HEK293 (cell line): ENCODE measurements around the gene TAS2R31.

Source experiments
- CTCF ChIA-PET: fragments of 350-600 bp; formaldehyde crosslinking; extraction: SDS; loops from one replicate; lab custom pipeline; 2021; ENCODE audit warnings: antibody characterized with exemption; lab: Yijun Ruan, JAX
- POLR2A ChIA-PET: fragments of 300-600 bp; formaldehyde crosslinking; extraction: SDS; loops from one replicate; lab custom pipeline; 2020; ENCODE audit warnings: antibody characterized with exemption, inconsistent platforms; lab: Yijun Ruan, JAX
- H3K27ac ChIP-seq: fragments of 200-500 bp; sonication (Bioruptor generic); 2 replicates; pipeline ENCODE4 v1.5.1; 2014; ENCODE audit warnings: low read depth, low read length, control low read depth, inconsistent platforms; ENCODE audit errors: extremely low read depth
- H3K36me3 ChIP-seq, 2 experiments: fragments of 200-500 bp in 1 of 2; sonication (Bioruptor generic) in 1 of 2; 1 replicate in 1 of 2; 2 replicates in 1 of 2; pipeline ENCODE4 v1.5.1; 2014 to 2017; ENCODE audit warnings: inconsistent platforms in 2 of 2, low read length in 2 of 2; ENCODE audit not compliant: control insufficient read depth in 2 of 2, insufficient read depth in 1 of 2
- H3K4me1 ChIP-seq: fragments of 200-500 bp; sonication (Bioruptor generic); 2 replicates; pipeline ENCODE4 v1.5.1; 2014; ENCODE audit warnings: mild to moderate bottlenecking, low read length, inconsistent platforms; ENCODE audit not compliant: control insufficient read depth, insufficient read depth
- H3K4me3 ChIP-seq: 2 replicates; pipeline ENCODE4 v1.5.1; 2011; ENCODE audit warnings: low read depth, mild to moderate bottlenecking, control low read depth, low read length, moderate library complexity
- H3K9me3 ChIP-seq: fragments of 200-500 bp; sonication (Bioruptor generic); 2 replicates; pipeline ENCODE4 v1.5.1; 2014; ENCODE audit warnings: low read depth, low read length, inconsistent platforms; ENCODE audit not compliant: control insufficient read depth, insufficient read depth
- REPIN1 ChIP-seq: fragments of 450-650 bp; formaldehyde crosslinking; IDR thresholded peaks from 2 replicates; pipeline ENCODE4 v1.5.1; 2017; ENCODE audit warnings: missing biosample characterization, missing genetic modification characterization, low read depth
- SCRT2 ChIP-seq: fragments of 450-650 bp; formaldehyde crosslinking; IDR thresholded peaks from 2 replicates; pipeline ENCODE4 v1.5.1; 2016; ENCODE audit warnings: missing biosample characterization, missing genetic modification characterization
- SP3 ChIP-seq: fragments of 450-650 bp; formaldehyde crosslinking; IDR thresholded peaks from 2 replicates; pipeline ENCODE4 v1.5.1; 2016; ENCODE audit warnings: missing biosample characterization, missing genetic modification characterization
- TRIM28 ChIP-seq: IDR thresholded peaks from 2 replicates; pipeline ENCODE4 v1.6.1; 2011; ENCODE audit warnings: low read length, control low read depth, borderline replicate concordance
- ZFHX2 ChIP-seq: fragments of 450-650 bp; formaldehyde crosslinking; conservative IDR thresholded peaks from 2 replicates; pipeline ENCODE4 v1.5.1; 2016; ENCODE audit warnings: missing biosample characterization, missing genetic modification characterization
- ZNF398 ChIP-seq: fragments of 450-650 bp; formaldehyde crosslinking; IDR thresholded peaks from 2 replicates; pipeline ENCODE4 v1.5.1; 2017; ENCODE audit warnings: missing biosample characterization, missing genetic modification characterization
- ZNF449 ChIP-seq: fragments of 450-650 bp; formaldehyde crosslinking; IDR thresholded peaks from 2 replicates; pipeline ENCODE4 v1.5.1; 2017; ENCODE audit warnings: missing biosample characterization, mild to moderate bottlenecking, missing genetic modification characterization, moderate library complexity
- ZNF518A ChIP-seq: fragments of 450-650 bp; formaldehyde crosslinking; conservative IDR thresholded peaks from 2 replicates; pipeline ENCODE4 v1.5.1; 2016; ENCODE audit warnings: low read depth, missing biosample characterization, missing genetic modification characterization
- ZNF571 ChIP-seq: fragments of 450-650 bp; formaldehyde crosslinking; IDR thresholded peaks from 2 replicates; pipeline ENCODE4 v1.5.0; 2017; ENCODE audit warnings: missing biosample characterization, missing genetic modification characterization
- ZNF660 ChIP-seq: fragments of 450-650 bp; IDR thresholded peaks from 2 replicates; pipeline ENCODE4 v1.5.1; 2018; ENCODE audit warnings: missing biosample characterization, mild to moderate bottlenecking, missing genetic modification characterization
- ZNF776 ChIP-seq: fragments of 450-650 bp; formaldehyde crosslinking; IDR thresholded peaks from 2 replicates; pipeline ENCODE4 v1.5.0; 2017; ENCODE audit warnings: missing biosample characterization, missing genetic modification characterization, borderline replicate concordance
- ZNF843 ChIP-seq: fragments of 450-650 bp; formaldehyde crosslinking; IDR thresholded peaks from 2 replicates; pipeline ENCODE4 v1.5.1; 2016; ENCODE audit warnings: missing biosample characterization, missing genetic modification characterization
- TF ChIP-seq, protein P1 (sequence below): fragments of 450-650 bp; formaldehyde crosslinking; IDR thresholded peaks from 2 replicates; pipeline ENCODE4 v1.5.1; 2016; ENCODE audit warnings: missing biosample characterization, missing genetic modification characterization

TAS2R31 gene

GRCh38 chr12:11022520-11022919, 8.7 kb downstream of the TAS2R31 start, which contains the start of gene TAS2R19 (continued):
- TF ChIP-seq ZNF398 (tag by site-specific recombination) (no peak), TRIM28 (no peak), ZNF449 (tag by site-specific recombination) (no peak), SCRT2 (tag by site-specific recombination) (no peak), REPIN1 (tag by site-specific recombination) (no peak), ZNF660 (tag by site-specific recombination) (no peak)
- TF ChIP-seq, all 188 proteins: peak for 0

- Histone ChIP-seq H3K27ac (no peak overlapping the region), H3K4me3 (no peak overlapping the region), H3K36me3 (no peaks in the 10 kb centered on the region), H3K9me3 (no peaks in the 10 kb centered on the region), H3K4me1 (no peaks in the 10 kb centered on the region)
- TF ChIP-seq ZFHX2: no peak
- TF ChIP-seq ZNF776: no peak
- no peak for TF ChIP-seq ZNF571 (tag by site-specific recombination)
- no peak for TF ChIP-seq ZNF518A
- TF ChIP-seq ZNF843 (tag by site-specific recombination): no peak
- TF ChIP-seq ZNF398 (tag by site-specific recombination): no peak
- TF ChIP-seq SP3 (tag by site-specific recombination): no peak
- TF ChIP-seq, protein P1, sequence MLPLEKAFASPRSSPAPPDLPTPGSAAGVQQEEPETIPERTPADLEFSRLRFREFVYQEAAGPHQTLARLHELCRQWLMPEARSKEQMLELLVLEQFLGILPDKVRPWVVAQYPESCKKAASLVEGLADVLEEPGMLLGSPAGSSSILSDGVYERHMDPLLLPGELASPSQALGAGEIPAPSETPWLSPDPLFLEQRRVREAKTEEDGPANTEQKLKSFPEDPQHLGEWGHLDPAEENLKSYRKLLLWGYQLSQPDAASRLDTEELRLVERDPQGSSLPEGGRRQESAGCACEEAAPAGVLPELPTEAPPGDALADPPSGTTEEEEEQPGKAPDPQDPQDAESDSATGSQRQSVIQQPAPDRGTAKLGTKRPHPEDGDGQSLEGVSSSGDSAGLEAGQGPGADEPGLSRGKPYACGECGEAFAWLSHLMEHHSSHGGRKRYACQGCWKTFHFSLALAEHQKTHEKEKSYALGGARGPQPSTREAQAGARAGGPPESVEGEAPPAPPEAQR (tag by site-specific recombination): no peak
- CTCF ChIA-PET: no interaction called here
- POLR2A ChIA-PET: no interaction called here
Measured at GRCh38 chr12:11016937-11017336, 14.3 kb downstream of the TAS2R31 start.
